NCI-H226 (cell line): Measurements from ENCODE around the gene IL1F10.

Experiments
- DNase-seq: peaks from one replicate; pipeline ENCODE4 v3.0.0-alpha.2; 2015

IL1F10 gene

GRCh38 chr2:113067681-113068080 lies at the start of gene IL1F10:
Gene IL1F10 (plus strand): TSS chr2:113067970. CDS start chr2:113072739, 4,769 bp downstream.
- no peak for DNase-seq

- no peak for DNase-seq
Observed at GRCh38 chr2:113018509-113018908, 49.3 kb upstream of the IL1F10 start.

GRCh38 chr2:113021312-113021711 lies 46.5 kb upstream of the IL1F10 start:
- no peak for DNase-seq

- no peak for DNase-seq
Observed at GRCh38 chr2:113024764-113025163, 43.0 kb upstream of the IL1F10 start.

GRCh38 chr2:113025737-113026136 lies 42.0 kb upstream of the IL1F10 start:
- no peak for DNase-seq

- DNase-seq, result no peak
Observed at GRCh38 chr2:113027691-113028090, 40.1 kb upstream of the IL1F10 start.

GRCh38 chr2:113028112-113028511 lies 39.7 kb upstream of the IL1F10 start:
- DNase-seq, result no peak

GRCh38 chr2:113032737-113033136 lies 35.0 kb upstream of the IL1F10 start:
- DNase-seq, result no peak

- DNase-seq, result no peak
Observed at GRCh38 chr2:113034016-113034415, 33.8 kb upstream of the IL1F10 start.

GRCh38 chr2:113036763-113037162 lies 31.0 kb upstream of the IL1F10 start:
- no peak for DNase-seq

GRCh38 chr2:113038291-113038690 lies 29.5 kb upstream of the IL1F10 start:
- no peak for DNase-seq

- DNase-seq, result no peak
Observed at GRCh38 chr2:113039158-113039557, 28.6 kb upstream of the IL1F10 start.

- DNase-seq, result no peak
Observed at GRCh38 chr2:113039719-113040118, 28.1 kb upstream of the IL1F10 start.

GRCh38 chr2:113041871-113042270 lies 25.9 kb upstream of the IL1F10 start:
- no peak for DNase-seq

GRCh38 chr2:113046465-113046864 lies 21.3 kb upstream of the IL1F10 start:
- no peak for DNase-seq

GRCh38 chr2:113050921-113051895 lies 16.6 kb upstream of the IL1F10 start:
- DNase-seq, result no peak

GRCh38 chr2:113052396-113052917 lies 15.3 kb upstream of the IL1F10 start, which contains the start of gene IL36B:
Gene IL36B (minus strand): TSS chr2:113052867.
- no peak for DNase-seq

GRCh38 chr2:113053666-113054065 lies 14.1 kb upstream of the IL1F10 start:
- DNase-seq, result no peak

- DNase-seq, result no peak
Observed at GRCh38 chr2:113054066-113054465, 13.7 kb upstream of the IL1F10 start.

GRCh38 chr2:113056521-113056920 lies 11.2 kb upstream of the IL1F10 start:
- DNase-seq, result no peak

GRCh38 chr2:113057117-113057516 lies 10.7 kb upstream of the IL1F10 start:
- no peak for DNase-seq

GRCh38 chr2:113058411-113058994 lies 9.3 kb upstream of the IL1F10 start:
- no peak for DNase-seq

- no peak for DNase-seq
Observed at GRCh38 chr2:113058998-113059960, 8.5 kb upstream of the IL1F10 start, which contains the start of gene IL36RN. Gene IL36RN (plus strand): TSS chr2:113059198. CDS start chr2:113059439, 241 bp downstream.
